GM12892 (cell line): ENCODE data around the gene PREX1.

Source experiments
- POLR2A ChIP-seq: IDR thresholded peaks from 2 replicates; pipeline ENCODE4 v1.6.1; 2011; ENCODE audit warnings: low read depth, low read length, control low read depth
- POLR2AphosphoS5 ChIP-seq: IDR thresholded peaks from 2 replicates; pipeline ENCODE4 v1.6.1; 2011; ENCODE audit warnings: low read depth, low read length, control low read depth

DNA sequence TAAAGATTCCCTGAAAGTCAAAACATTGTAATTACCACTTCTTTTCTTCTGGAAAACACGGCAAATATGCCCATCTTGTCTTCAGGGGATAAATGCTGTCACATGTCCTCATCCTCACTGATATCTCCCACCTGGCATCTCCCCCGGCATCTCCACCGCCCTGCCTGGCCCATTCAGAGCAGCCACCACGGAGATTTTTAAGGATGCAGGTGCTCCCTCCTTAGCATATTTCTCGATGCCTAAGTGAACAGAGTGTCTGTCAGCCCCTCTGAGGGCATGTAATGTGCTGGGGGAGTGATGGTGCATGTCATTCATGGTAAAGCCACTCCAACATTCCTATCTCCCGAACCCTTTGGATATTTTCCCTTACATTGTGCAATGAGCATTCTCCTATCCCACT, 215.5 kb downstream of the PREX1 start:
- TF ChIP-seq POLR2AphosphoS5 (no peak), POLR2A (no peak)
